ENCODE data around the gene RPL34. TPM values are rescaled to one million over a fixed set of nuclear protein-coding genes. Genes with fewer than 3 reads are reported as not detected.

The RPL34 gene
- total and polyA plus RNA-seq, 7 donors, result 926 to 8,352 (median 1,691) TPM

DNA sequence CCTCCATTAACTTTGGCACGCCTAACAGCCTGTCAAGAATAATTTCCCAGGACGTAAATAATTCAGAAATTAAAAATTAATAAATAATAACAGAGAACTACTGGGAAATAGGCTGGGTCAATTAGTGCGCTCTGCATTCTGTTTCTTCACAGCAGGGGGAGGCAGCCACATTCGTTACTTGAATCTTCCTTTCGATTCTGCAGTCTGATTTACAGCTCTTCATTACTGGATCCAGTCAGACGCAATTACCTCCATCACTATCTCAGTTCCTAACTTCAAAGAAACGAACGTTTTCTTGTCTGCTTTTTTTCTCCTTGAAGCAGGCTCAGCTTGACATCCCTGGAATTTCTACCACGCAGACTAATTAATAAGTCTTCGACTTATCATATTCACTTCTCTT lies 9.0 kb upstream of the RPL34 start:
- no peak for TF ChIP-seq POLR2A (IDR thresholded peaks at IDR 0.05)
- no peak for TF ChIP-seq POLR2AphosphoS5 (IDR thresholded peaks at IDR 0.05)
- TF ChIP-seq EP300 (IDR thresholded peaks at IDR 0.05), result no peak
- TF ChIP-seq, protein P1, sequence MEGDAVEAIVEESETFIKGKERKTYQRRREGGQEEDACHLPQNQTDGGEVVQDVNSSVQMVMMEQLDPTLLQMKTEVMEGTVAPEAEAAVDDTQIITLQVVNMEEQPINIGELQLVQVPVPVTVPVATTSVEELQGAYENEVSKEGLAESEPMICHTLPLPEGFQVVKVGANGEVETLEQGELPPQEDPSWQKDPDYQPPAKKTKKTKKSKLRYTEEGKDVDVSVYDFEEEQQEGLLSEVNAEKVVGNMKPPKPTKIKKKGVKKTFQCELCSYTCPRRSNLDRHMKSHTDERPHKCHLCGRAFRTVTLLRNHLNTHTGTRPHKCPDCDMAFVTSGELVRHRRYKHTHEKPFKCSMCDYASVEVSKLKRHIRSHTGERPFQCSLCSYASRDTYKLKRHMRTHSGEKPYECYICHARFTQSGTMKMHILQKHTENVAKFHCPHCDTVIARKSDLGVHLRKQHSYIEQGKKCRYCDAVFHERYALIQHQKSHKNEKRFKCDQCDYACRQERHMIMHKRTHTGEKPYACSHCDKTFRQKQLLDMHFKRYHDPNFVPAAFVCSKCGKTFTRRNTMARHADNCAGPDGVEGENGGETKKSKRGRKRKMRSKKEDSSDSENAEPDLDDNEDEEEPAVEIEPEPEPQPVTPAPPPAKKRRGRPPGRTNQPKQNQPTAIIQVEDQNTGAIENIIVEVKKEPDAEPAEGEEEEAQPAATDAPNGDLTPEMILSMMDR (IDR thresholded peaks at IDR 0.05), result no peak
- peak overlapping the region in 3 of 4 donors; percentile 1 to 16 (median 12) for H3K4me3 ChIP-seq
- WGBS, 2 donors, result 78 to 85% methylated on average over 10 of the region's 10 CpGs

GRCh38 chr4:108612365-108612764 lies 8.0 kb upstream of the RPL34 start:
- intact Hi-C loops (cut with DNase I), result no loop called here
- H3K4me1 ChIP-seq, result no peaks in the 10 kb centered on the region
- no peak overlapping the region for H3K27ac ChIP-seq
- no peaks in the 10 kb centered on the region for H3K27me3 ChIP-seq
- no peaks in the 10 kb centered on the region for H3K36me3 ChIP-seq
- no peak for DNase-seq
- no peaks in the 10 kb centered on the region for H3K9me3 ChIP-seq
- 87 to 93% methylated on average over 6 of the region's 6 CpGs for WGBS, 2 donors
- TF ChIP-seq POLR2A (IDR thresholded peaks at IDR 0.05) (no peak), EP300 (IDR thresholded peaks at IDR 0.05) (no peak), POLR2AphosphoS5 (IDR thresholded peaks at IDR 0.05) (no peak)
- TF ChIP-seq, protein P1 (IDR thresholded peaks at IDR 0.05), result no peak
- no peak overlapping the region for H3K4me3 ChIP-seq

More for the DNA sequence above, 9.0 kb upstream of the RPL34 start:
- Histone ChIP-seq H3K27me3 (no peaks in the 10 kb centered on the region), H3K9me3 (no peaks in the 10 kb centered on the region), H3K4me1 (no peaks in the 10 kb centered on the region), H3K36me3 (no peaks in the 10 kb centered on the region), H3K27ac (no peak overlapping the region)
- intact Hi-C loops (cut with DNase I), result no loop called here
- no peak for DNase-seq

DNA sequence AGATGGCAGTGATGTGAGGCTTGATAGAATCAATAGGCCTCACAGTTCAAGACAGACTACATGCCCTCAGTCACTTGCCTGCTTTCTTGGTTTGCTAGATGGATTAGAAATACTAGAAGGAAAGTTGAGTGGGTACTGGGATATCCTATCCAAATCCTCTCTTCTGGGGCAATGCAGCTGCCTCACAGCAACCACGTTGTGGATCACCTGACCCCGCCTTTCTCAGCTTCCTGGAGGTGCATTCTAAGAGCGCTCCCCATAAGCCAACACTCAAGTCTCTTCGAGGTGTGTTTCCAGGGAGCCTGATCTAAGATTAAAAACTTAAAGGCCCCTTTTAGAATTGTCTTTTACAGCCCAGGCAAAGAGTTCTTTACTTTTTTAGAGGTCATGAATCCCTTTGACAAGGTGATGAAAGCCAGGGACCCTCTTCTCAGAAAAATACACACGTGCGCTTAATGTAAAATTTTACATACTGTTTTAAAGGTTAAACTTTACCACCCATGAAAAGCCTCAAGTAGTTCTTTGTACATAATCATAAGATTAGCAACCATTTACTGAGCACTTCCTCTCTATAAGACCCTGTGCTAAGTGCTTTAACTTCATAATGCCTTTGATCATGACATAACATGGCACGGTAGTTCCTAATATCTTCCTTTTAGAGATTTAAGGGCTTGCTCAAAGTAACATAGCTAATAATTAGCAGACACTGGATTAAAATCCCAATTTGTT lies 840 bp upstream of the RPL34 start:
- peaks cover 3 to 30% (median 24%) of the 10 kb centered on the region in 4 donors for H3K36me3 ChIP-seq
- no peak for DNase-seq
- H3K4me3 ChIP-seq, result peak overlapping the region; percentile 29 to 83 (median 70)
- TF ChIP-seq EP300 (IDR thresholded peaks at IDR 0.05) (no peak), POLR2AphosphoS5 (IDR thresholded peaks at IDR 0.05) (no peak), POLR2A (IDR thresholded peaks at IDR 0.05) (no peak)
- TF ChIP-seq, protein P1 (IDR thresholded peaks at IDR 0.05), result no peak
- H3K9me3 ChIP-seq, result no peaks in the 10 kb centered on the region
- intact Hi-C loops (cut with DNase I), result loop anchor here (2.0 to 10.0 kb wide), 4 partner anchors 31 to 1575 kb away; partner anchors contain the start of genes ELOVL6, GAR1, OSTC and SEC24B
- WGBS, 2 donors, result 71 to 74% methylated on average over 7 of the region's 7 CpGs
- H3K27me3 ChIP-seq, result no peaks in the 10 kb centered on the region
- H3K4me1 ChIP-seq, result peaks cover 0 to 33% (median 17%) of the 10 kb centered on the region in 4 donors
- H3K27ac ChIP-seq, result peak overlapping the region; percentile 80 to 90 (median 86)

DNA sequence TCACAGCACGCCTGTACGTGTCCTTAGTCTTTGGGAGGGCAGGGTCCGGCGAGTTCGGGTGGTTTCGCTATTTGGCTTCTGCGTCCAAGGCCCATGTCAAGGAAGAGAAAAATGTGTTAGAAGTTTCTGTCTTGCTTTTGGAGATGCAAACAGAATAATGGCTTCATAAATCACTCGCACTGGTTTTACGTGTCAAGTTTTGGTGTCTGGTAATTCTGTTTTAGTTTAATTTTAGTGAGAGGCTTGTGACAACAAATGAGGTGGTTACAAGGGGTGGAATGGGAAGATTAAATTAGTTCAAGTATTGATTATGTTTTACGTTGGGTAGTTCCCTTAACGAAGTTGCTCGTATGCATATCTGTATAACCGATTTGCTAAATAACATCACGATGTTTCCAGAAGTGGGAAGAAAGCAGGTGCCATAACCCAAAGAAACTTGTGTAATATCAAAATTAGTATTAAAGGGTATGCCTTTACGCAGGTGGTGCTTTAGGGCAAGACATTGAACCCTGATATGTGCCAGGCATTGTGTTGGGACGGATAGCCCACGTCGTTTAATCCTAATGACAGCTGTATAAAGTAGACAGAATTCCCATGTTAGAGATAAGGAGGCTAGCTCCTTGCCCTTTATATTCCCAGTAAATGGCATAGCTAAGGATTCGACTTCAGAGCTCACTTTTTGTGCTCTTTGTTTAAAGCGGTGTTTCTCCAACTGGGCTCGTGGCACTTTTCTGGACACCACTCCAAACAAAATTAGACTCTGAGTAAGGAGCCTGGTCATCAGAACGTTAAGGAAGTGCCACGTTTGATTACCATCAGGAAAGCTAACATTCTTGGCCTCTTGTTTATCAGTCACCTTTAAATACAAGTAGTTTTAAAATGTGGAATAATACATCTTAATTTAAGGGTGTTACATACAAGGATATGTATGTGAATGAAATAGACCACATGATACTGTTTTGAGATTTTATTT lies 843 bp downstream of the RPL34 start:
- no peak for DNase-seq
- Histone ChIP-seq H3K4me3 (peak overlapping the region; percentile 62 to 83 (median 70)), H3K9me3 (no peaks in the 10 kb centered on the region), H3K4me1 (peaks cover 0 to 33% (median 17%) of the 10 kb centered on the region in 4 donors), H3K36me3 (peaks cover 3 to 47% (median 39%) of the 10 kb centered on the region in 4 donors), H3K27ac (peak overlapping the region; percentile 80 to 90 (median 86)), H3K27me3 (no peaks in the 10 kb centered on the region)
- TF ChIP-seq POLR2A (IDR thresholded peaks at IDR 0.05), result no peak
- TF ChIP-seq, protein P1 (IDR thresholded peaks at IDR 0.05), result no peak
- intact Hi-C loops (cut with DNase I), result loop anchor here (2.0 to 10.0 kb wide), 4 partner anchors 30 to 1574 kb away; partner anchors contain the start of genes ELOVL6, GAR1, OSTC and SEC24B
- WGBS, 2 donors, result 3 to 11% methylated on average over 23 of the region's 23 CpGs

Data from sigmoid colon (tissue), 7 donors.